ENCODE results near the gene PLA2G4D.

Gene PLA2G4D

DNA sequence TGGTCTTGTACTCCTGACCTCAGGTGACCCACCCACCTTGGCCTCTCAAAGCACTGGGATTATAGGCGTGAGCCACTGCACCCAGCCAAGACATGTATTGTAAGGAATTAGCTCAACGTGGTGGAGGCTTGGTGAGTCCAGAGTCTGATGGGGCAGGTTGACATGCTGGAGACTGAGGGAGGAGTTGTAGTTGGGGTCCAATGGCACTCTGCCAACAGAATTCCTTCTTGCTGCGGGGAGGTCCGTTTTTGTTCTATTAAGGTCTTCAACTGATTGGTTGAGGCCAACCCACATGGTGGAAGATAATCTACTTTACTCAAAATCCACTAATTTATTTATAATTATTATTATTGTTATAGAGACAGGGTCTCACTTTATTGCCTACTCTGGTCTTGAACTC lies 30.1 kb downstream of the PLA2G4D start:
- Histone ChIP-seq H3K4me1 (ENCODE audit: low read depth, poor library complexity, severe bottlenecking) (peaks cover 16% of the 10 kb centered on the region), H3K79me2 (ENCODE audit: insufficient read depth, low read depth) (no peaks in the 10 kb centered on the region), H2AFZ (ENCODE audit: low read depth) (no peak overlapping the region), H3K27ac (no peak overlapping the region), H3K36me3 (ENCODE audit: insufficient read depth) (no peaks in the 10 kb centered on the region), H3K27me3 (ENCODE audit: insufficient read depth, low read depth) (no peaks in the 10 kb centered on the region), H3K4me2 (no peak overlapping the region), H3K9ac (no peak overlapping the region), H3K4me3 (IDR thresholded peaks at IDR 0.05; ENCODE audit: insufficient read depth, low read depth, low read length) (no peak overlapping the region), H4K20me1 (ENCODE audit: insufficient read depth) (no peaks in the 10 kb centered on the region)
- TF ChIP-seq, protein P1, sequence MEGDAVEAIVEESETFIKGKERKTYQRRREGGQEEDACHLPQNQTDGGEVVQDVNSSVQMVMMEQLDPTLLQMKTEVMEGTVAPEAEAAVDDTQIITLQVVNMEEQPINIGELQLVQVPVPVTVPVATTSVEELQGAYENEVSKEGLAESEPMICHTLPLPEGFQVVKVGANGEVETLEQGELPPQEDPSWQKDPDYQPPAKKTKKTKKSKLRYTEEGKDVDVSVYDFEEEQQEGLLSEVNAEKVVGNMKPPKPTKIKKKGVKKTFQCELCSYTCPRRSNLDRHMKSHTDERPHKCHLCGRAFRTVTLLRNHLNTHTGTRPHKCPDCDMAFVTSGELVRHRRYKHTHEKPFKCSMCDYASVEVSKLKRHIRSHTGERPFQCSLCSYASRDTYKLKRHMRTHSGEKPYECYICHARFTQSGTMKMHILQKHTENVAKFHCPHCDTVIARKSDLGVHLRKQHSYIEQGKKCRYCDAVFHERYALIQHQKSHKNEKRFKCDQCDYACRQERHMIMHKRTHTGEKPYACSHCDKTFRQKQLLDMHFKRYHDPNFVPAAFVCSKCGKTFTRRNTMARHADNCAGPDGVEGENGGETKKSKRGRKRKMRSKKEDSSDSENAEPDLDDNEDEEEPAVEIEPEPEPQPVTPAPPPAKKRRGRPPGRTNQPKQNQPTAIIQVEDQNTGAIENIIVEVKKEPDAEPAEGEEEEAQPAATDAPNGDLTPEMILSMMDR (conservative IDR thresholded peaks at IDR 0.05; ENCODE audit: low read depth, low read length) = no peak

DNA sequence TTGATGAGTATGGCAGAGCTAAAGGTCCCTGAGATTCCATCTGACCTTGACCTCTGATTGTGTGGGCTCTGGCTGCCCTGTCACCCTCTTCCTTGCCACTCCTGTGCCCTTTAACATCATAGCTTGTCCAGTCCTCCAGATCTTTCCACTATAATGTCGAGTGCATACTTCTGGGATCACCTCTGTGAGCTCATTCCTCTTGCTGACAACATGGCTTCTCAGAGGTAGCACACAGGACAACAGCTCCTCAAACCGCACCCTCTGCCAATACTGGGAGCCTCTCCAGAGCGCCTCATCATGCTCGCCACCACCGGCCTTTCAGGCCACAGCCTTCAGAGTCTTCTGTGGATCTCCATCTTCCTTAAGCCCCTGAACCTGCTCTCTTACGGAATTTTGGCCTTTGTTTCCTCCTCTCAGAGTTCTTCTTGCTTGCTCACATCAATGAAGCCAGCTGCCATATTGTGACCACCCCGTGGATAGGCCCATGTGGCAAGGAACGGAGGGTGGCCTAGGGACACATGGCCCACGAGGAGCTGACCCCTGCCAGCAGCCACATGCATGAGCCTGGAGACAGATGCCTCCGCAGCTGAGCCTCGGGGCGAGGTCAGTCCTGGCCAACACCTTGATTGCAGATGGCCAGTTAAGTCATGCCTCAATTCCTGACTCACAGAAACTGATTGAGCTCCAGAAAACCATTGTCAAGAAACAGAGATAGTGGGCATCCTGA lies 31.1 kb downstream of the PLA2G4D start:
- no peaks in the 10 kb centered on the region for H3K36me3 ChIP-seq (ENCODE audit: insufficient read depth)
- H3K27ac ChIP-seq = no peak overlapping the region
- H3K27me3 ChIP-seq (ENCODE audit: insufficient read depth, low read depth) = no peaks in the 10 kb centered on the region
- H3K79me2 ChIP-seq (ENCODE audit: insufficient read depth, low read depth) = no peaks in the 10 kb centered on the region
- no peak overlapping the region for H3K4me3 ChIP-seq (IDR thresholded peaks at IDR 0.05; ENCODE audit: insufficient read depth, low read depth, low read length)
- no peak overlapping the region for H3K9ac ChIP-seq
- H3K4me2 ChIP-seq = no peak overlapping the region
- H3K4me1 ChIP-seq (ENCODE audit: low read depth, poor library complexity, severe bottlenecking) = peaks cover 16% of the 10 kb centered on the region
- TF ChIP-seq, protein P1 (conservative IDR thresholded peaks at IDR 0.05; ENCODE audit: low read depth, low read length) = no peak
- H4K20me1 ChIP-seq (ENCODE audit: insufficient read depth) = no peaks in the 10 kb centered on the region
- no peak overlapping the region for H2AFZ ChIP-seq (ENCODE audit: low read depth)

DNA sequence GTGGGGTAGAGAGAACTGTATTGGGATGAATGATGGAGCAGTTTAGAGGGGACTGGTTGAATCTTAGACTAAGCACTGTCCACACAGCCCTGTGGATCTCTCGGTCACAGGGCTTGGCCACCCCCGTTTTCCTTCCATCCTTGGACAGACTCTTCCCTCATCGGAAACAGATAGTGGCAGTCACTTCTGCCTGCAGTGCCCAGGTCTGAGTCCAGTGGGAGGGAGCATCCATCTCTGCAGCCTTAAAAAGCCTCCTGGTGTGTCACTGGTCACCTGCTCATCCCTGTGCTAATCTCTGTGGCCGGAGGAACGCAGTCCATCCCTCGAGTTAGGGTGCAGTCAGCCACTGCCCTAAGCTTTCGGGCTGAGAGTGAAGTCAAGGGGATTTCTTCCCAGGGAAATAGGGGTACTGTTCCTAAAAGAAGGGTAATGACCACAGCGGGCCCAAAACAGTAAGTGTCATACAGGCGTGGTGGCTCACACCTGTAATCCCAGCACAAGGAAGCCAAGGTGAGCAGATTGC lies 32.0 kb downstream of the PLA2G4D start:
- no peaks in the 10 kb centered on the region for H4K20me1 ChIP-seq (ENCODE audit: insufficient read depth)
- TF ChIP-seq, protein P1 (conservative IDR thresholded peaks at IDR 0.05; ENCODE audit: low read depth, low read length) = no peak

DNA sequence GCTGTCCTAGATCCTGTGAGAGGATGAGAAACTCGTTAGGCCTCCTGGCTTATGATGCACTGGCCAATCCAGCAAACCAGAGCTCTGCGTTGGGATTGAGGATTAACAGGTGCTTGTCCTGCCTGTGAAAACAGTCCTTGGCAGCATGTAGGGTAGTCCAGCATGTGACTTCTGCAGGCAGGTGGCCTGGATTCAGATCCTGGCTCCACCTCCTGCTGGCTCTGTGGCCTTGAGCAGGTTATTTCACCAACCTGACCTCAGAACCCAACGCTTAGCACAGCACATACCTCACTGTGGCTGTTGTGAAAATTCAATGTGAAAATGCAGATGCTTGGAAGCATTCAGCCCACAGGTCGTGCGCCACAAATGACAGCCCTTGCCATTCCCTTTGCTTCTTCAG lies 33.6 kb downstream of the PLA2G4D start:
- TF ChIP-seq, protein P1 (conservative IDR thresholded peaks at IDR 0.05; ENCODE audit: low read depth, low read length) = no peak
- H3K9ac ChIP-seq = no peak overlapping the region
- no peaks in the 10 kb centered on the region for H4K20me1 ChIP-seq (ENCODE audit: insufficient read depth)
- H3K4me3 ChIP-seq (IDR thresholded peaks at IDR 0.05; ENCODE audit: insufficient read depth, low read depth, low read length) = no peak overlapping the region
- 0 out of 2 replicates have a peak, but pooled peaks cover 2% of the 10 kb centered on the region for H3K27me3 ChIP-seq (ENCODE audit: insufficient read depth, low read depth)
- no peaks in the 10 kb centered on the region for H3K36me3 ChIP-seq (ENCODE audit: insufficient read depth)
- H3K79me2 ChIP-seq (ENCODE audit: insufficient read depth, low read depth) = no peaks in the 10 kb centered on the region
- H3K4me2 ChIP-seq = no peak overlapping the region
- H3K4me1 ChIP-seq (ENCODE audit: low read depth, poor library complexity, severe bottlenecking) = peaks cover 16% of the 10 kb centered on the region
- H2AFZ ChIP-seq (ENCODE audit: low read depth) = no peak overlapping the region
- H3K27ac ChIP-seq = no peak overlapping the region

More for the DNA sequence above, 32.0 kb downstream of the PLA2G4D start:
- Histone ChIP-seq H3K4me3 (IDR thresholded peaks at IDR 0.05; ENCODE audit: insufficient read depth, low read depth, low read length) (no peak overlapping the region), H3K36me3 (ENCODE audit: insufficient read depth) (no peaks in the 10 kb centered on the region), H3K4me1 (ENCODE audit: low read depth, poor library complexity, severe bottlenecking) (peaks cover 16% of the 10 kb centered on the region), H3K27me3 (ENCODE audit: insufficient read depth, low read depth) (no peaks in the 10 kb centered on the region), H3K9ac (no peak overlapping the region), H2AFZ (ENCODE audit: low read depth) (no peak overlapping the region), H3K27ac (no peak overlapping the region), H3K79me2 (ENCODE audit: insufficient read depth, low read depth) (no peaks in the 10 kb centered on the region), H3K4me2 (no peak overlapping the region)
